ENCODE measurements around the gene COLEC11. TPM values are rescaled to one million over a fixed set of nuclear protein-coding genes. Genes with fewer than 3 reads are reported as not detected.

The COLEC11 gene
- total RNA-seq, 1 donor from 2014 or later = 10.1 TPM

DNA sequence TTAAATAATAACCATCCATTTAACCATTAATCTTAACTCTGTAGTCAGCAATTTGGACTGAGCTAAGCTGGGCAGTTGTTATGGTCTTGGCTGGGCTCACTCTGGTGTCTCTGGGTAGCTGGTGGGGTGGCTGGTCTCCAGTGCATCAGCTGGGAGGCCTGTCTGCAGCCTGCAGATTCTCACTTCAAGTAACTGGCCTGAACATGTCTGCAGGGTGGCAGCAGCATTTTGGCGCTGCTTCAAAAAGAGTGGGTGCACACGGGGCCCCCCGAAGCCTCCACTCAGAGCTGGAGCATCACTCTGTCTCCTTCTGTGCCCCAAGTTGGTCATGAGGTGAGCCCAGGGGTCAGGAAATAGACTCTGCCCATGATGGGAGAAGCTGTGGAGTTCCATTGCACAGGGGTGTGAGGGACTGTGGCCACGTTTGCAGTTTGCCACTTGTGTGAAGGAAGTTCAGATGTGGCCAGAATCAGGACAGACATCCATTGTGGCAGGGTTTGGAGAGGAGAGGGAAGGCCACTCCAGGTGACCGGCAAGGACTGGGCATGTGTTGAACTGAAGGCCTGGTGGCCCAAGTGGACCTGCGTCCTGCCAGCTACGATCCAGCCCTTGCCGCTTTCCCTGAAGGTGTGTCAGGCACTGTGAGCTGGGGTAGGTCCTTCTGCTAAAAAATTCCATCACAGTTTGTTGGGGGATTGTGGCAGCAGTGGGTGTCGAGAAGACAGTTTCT is 58.1 kb downstream of the COLEC11 start:
- Mint-ChIP-seq H3K4me1 (peaks cover 26% of the 10 kb centered on the region), H3K36me3 (no peaks in the 10 kb centered on the region), H3K9me3 (no peaks in the 10 kb centered on the region), H3K27me3 (ENCODE audit: low read depth) (peaks cover 24% of the 10 kb centered on the region), H3K4me3 (no peak overlapping the region), H3K27ac (no peak overlapping the region)
- TF ChIP-seq, protein P1, sequence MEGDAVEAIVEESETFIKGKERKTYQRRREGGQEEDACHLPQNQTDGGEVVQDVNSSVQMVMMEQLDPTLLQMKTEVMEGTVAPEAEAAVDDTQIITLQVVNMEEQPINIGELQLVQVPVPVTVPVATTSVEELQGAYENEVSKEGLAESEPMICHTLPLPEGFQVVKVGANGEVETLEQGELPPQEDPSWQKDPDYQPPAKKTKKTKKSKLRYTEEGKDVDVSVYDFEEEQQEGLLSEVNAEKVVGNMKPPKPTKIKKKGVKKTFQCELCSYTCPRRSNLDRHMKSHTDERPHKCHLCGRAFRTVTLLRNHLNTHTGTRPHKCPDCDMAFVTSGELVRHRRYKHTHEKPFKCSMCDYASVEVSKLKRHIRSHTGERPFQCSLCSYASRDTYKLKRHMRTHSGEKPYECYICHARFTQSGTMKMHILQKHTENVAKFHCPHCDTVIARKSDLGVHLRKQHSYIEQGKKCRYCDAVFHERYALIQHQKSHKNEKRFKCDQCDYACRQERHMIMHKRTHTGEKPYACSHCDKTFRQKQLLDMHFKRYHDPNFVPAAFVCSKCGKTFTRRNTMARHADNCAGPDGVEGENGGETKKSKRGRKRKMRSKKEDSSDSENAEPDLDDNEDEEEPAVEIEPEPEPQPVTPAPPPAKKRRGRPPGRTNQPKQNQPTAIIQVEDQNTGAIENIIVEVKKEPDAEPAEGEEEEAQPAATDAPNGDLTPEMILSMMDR (IDR thresholded peaks at IDR 0.05; ENCODE audit: unreplicated experiment) = no peak
- DNase-seq (ENCODE audit: low spot score in 2 of 2, unreplicated experiment in 2 of 2) = no peak

DNA sequence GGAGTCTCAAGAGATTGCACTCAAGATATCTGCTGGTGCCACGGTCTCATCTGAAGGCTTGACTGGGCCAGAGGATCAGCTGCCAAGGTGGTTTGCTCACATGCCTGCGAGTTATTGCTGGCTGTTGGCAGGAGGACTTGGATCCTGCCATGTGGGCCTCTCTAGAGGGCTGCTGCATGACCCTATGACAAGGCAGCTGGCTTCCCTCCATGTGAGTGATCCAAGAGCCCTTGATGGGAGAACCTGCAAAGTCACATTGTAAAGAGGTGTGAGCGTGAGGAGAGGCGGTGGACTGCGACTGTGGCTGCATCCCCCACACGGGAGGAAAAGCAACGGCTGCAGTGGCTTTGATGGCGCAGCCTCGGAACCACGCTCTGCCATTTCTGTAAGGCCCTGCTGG is 59.1 kb downstream of the COLEC11 start:
- H3K36me3 Mint-ChIP-seq = no peaks in the 10 kb centered on the region
- peaks cover 32% of the 10 kb centered on the region for H3K4me1 Mint-ChIP-seq
- TF ChIP-seq, protein P1 (IDR thresholded peaks at IDR 0.05; ENCODE audit: unreplicated experiment) = no peak
- H3K4me3 Mint-ChIP-seq = no peak overlapping the region
- no peaks in the 10 kb centered on the region for H3K9me3 Mint-ChIP-seq
- peaks cover 16% of the 10 kb centered on the region for H3K27me3 Mint-ChIP-seq (ENCODE audit: low read depth)
- no peak overlapping the region for H3K27ac Mint-ChIP-seq
- DNase-seq (ENCODE audit: low spot score in 2 of 2, unreplicated experiment in 2 of 2) = no peak

DNA sequence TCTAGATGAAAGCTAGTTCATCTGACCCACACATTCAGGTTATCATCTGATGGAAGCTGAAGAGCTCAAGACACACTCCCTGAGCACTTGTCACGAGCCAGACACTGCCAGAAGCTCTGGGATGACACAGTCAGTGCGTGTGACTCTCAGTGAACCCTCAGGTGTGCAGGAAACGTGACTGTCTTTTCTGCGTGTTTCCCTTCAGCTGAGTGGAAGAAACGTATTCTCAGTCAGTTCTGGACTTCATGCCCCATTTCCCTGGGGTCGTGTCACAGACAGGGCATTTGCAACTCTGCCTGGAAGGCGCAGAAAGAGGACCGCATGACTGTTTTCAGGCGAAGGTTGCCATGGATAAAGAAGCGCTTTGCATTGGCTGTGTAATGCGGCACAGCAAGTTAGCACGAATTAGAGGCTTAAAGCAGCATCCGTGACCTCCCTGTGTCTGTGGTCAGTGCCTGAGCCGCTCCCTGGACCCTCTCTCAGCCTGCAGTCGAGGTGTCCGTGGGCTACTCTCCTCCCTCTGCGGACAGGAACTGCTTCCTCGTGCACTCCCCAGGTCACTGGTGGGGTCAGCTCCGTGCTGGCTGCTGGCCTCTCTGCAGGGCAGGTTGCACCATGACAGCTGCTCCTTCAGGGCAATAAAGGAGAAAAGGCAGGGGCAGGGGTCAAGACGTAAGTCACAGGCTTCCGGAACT is 59.8 kb downstream of the COLEC11 start:
- no peak for DNase-seq (ENCODE audit: low spot score in 2 of 2, unreplicated experiment in 2 of 2)

DNA sequence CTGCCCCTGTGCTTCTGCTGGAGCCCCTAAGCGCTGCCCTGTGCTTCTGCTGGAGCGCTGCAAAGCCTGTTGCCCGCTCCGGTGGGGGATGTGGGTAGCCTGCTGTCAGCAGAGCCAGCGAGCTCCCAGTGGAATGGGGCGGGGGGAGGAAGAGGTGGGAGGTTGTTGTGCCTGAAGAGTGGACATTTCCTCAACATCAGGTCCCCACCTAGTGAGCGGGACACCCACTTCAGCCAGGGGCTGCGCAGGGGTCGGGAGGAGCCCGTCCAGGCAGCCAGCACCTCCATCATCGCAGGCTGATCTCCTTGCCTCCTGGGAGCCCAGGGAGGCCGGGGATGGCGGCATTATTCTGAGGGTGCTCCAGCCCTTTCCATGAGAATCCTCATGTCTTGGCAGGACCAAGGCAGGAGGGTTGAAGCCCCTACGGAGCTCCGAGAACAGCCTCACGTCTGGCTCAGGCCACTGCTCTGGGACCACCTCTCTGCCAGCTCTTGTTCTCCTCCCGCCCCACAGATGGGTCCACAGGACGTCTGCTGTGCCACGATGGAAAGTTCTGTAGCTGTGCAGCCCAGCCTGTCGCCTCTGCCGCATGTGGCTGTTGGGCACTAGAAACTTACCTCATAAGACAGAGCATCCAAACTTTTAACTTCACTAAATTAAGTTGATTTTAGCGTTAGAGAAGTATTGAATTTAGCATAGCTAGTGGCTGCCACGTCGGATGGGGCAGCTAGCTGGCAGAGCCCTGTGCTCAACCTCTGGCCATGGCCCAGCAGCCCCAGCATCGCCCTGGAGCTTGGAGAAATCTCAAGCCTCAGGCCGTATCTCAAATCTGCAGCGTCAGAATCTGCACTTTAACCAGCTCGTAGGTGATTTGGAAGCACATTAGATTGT is 61.2 kb downstream of the COLEC11 start:
- H3K27ac Mint-ChIP-seq = no peak overlapping the region
- no peak for DNase-seq (ENCODE audit: low spot score in 2 of 2, unreplicated experiment in 2 of 2)
- no peaks in the 10 kb centered on the region for H3K36me3 Mint-ChIP-seq
- H3K4me1 Mint-ChIP-seq = peaks cover 39% of the 10 kb centered on the region
- H3K9me3 Mint-ChIP-seq = no peaks in the 10 kb centered on the region
- TF ChIP-seq, protein P1 (IDR thresholded peaks at IDR 0.05; ENCODE audit: unreplicated experiment) = no peak
- H3K27me3 Mint-ChIP-seq (ENCODE audit: low read depth) = peaks cover 7% of the 10 kb centered on the region
- no peak overlapping the region for H3K4me3 Mint-ChIP-seq

More for the DNA sequence above, 59.8 kb downstream of the COLEC11 start:
- TF ChIP-seq, protein P1 (IDR thresholded peaks at IDR 0.05; ENCODE audit: unreplicated experiment) = no peak
- no peaks in the 10 kb centered on the region for H3K36me3 Mint-ChIP-seq
- no peak overlapping the region for H3K4me3 Mint-ChIP-seq
- H3K4me1 Mint-ChIP-seq = peaks cover 39% of the 10 kb centered on the region
- no peaks in the 10 kb centered on the region for H3K9me3 Mint-ChIP-seq
- H3K27me3 Mint-ChIP-seq (ENCODE audit: low read depth) = peaks cover 14% of the 10 kb centered on the region
- H3K27ac Mint-ChIP-seq = no peak overlapping the region

DNA sequence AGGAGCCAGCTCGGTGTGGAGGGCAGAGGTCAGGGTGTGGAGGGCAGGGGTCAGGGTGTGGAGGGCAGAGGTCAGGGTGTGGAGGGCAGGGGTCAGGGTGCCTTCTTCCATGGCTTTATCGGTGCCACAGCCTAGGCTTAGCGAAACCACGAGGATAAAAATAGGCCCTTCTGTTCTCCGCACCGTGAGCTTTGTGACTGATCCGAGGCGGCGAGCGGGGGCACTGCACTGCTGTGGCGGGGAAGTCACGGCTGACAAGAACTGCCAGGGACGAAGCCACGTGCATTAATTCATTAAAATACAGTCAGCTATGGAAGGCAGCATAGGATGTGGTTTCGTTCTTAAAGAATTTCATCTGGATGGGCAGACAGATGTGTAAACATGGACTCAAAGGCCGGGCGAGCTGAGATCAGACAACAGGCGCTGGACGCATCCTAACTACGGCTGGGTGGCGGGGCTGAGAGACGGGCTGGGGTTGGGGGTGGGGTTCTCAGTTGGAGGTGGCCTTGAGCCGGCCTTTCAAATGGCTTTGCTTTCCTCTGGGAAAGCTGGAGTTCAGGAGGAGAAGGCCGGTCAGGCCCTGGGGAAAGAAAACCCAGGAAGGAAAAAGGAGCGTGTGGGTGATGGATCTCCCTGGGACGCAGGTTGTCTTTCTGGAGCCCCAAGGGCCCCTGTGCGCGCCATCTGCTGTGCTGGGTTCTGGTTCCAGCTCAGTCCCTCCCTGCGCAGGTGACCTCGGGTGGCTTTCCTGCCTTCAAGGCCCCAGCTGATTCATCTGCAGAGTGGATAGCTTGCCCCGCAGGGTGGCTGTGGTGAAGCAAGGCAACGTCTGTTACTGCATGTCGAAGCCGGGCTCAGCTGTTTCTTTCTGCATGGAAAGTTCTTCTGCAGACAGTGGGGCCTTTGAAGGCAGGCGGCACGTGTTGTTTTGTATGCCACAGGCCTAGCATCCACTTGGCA is 62.1 kb downstream of the COLEC11 start:
- Mint-ChIP-seq H3K4me3 (no peak overlapping the region), H3K27ac (no peak overlapping the region), H3K4me1 (peaks cover 31% of the 10 kb centered on the region), H3K36me3 (no peaks in the 10 kb centered on the region), H3K9me3 (no peaks in the 10 kb centered on the region), H3K27me3 (ENCODE audit: low read depth) (peaks cover 5% of the 10 kb centered on the region)
- no peak for DNase-seq (ENCODE audit: low spot score in 2 of 2, unreplicated experiment in 2 of 2)
- TF ChIP-seq, protein P1 (IDR thresholded peaks at IDR 0.05; ENCODE audit: unreplicated experiment) = no peak

Measured in mesothelial cell of epicardium (in vitro differentiated cells).